Stimulated activated CD4-positive, alpha-beta T cell treated with anti-CD3 and anti-CD28 coated beads, TNF-alpha, amount 100 ng/mL, for 48 hours (primary cell): ENCODE results near the gene KLC4.

Experiments
- DNase-seq, 3 donors: peaks; one replicate each; pipeline ENCODE4 v3.0.0-alpha.2; 2020; ENCODE audit warnings: low read depth in 3 of 3

The KLC4 gene

DNA sequence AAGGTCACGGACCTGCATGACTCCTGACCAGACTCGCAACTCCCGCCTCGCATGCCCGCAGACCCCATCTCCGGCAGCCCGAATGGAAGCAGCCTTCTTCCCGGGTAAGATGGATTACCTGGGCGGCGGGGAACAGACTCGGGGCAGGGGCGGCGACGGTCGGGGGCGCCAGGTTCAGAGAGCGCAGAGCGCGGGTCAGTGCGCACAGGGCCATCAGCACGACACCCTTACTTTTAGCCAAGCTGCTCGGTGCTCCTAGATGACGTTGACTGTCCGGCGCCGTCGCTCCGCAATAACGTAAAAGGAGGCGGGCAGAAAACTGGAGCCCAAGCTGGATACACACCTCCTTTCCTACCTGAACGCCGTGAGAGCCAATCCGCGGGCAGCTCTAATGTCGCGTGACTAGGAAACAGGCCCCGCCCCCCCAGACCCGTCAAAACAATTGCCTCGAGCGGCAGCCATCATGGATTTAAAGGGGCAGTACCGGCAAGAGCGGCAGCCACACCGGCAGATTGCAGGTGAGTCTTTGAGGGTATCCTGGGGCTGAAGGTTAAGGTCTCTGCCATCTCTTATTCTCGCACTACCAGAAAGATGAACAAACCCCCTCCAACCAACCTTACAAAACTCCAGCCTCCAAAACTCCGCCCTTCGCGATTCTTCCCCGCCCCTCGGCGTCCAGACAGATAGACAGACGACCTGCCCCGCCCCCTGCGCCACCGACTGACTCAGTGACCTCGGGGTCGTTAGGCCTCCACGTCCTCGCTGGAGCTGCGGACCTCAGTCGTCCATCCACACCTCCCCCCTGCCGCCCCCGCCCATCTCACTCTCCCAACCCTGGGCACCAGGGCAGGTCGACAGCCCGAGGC is at the start of gene KLC4, which contains the start of gene MRPL2:
Gene KLC4 (plus strand): TSS at position 464 of the 866 bp plus-strand sequence. CDS start 1,705 bp downstream, outside the sequence.
Gene MRPL2 (minus strand): TSS at position 267 of the 866 bp plus-strand sequence. CDS start 53 bp downstream, at position 214.
- DNase-seq, result peak; percentile 96

DNA sequence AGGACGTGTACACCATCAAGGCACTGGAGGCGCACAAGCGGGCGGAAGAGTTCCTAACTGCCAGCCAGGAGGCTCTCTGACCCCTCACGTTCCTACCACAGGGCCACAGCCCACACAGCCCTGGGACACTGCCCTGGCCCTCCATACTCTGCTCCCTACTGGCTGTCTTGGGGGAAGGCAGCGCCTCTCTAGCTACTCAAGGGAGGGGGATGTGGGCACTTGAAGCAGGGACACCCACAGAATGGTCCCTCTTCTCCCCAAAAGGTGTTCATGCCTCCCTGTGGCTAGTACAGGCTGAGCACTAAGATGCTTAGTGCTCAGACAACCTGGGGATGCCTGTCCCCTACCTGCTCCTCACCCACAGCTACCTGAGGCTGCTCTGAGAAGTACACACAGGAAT is 48.2 kb upstream of the KLC4 start:
- DNase-seq, result no peak

DNA sequence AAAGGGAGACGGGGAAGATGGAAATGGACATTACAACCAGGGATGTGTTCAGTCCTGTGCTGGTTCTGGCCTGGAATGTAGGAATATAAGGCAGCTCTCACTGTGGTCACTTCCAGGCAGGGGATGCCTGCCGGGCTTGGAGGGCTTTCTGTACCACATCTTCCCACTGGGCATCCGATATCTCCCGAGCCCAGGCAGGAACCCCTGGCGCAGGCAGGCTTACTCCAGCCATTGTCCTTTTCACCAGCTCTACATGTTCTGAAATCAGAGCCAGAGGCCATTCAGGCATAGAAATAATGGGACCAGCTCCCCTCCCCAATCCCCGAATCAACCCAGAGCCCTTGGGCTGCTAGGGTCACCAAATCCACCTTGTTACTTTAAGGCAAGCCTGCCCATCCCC is 47.1 kb upstream of the KLC4 start:
- DNase-seq, result no peak

DNA sequence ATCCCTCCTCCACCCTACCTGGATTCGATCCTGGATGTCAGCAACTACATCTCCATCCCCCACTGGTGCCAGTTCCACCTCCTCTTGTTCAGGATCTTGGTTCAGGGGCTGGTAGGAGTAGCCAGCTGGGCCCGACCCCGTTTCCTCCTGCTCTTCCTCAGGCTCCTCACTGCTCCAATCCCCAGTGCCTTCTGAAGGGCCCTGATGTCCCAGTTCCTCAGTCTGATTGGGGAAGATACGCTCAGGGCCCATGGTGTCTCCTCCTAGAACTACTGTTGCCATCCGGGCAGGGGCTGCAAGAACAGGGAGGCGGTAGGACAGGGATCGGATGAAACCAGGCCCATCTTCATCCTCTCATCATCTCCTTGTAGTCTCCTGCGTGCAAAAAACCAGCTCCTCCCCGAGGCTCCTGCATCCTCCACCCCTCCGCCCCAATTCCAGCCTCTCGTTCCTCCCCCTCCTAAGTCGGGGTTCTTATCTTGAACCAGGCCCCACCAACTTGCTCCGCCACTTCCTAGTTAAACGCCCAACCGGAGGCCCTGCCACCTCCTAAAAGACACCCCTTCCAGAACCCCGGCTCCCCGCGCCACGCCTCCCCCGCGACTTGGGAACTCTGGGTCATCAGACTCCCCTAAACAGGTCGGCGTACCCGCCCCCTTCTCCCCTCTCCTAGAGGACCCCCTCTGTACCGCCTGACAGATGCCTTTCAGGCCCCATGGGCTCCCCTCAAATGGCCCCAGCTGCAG is 46.2 kb upstream of the KLC4 start:
- DNase-seq, result peak in 2 of 3 donors; percentile 23 to 36

DNA sequence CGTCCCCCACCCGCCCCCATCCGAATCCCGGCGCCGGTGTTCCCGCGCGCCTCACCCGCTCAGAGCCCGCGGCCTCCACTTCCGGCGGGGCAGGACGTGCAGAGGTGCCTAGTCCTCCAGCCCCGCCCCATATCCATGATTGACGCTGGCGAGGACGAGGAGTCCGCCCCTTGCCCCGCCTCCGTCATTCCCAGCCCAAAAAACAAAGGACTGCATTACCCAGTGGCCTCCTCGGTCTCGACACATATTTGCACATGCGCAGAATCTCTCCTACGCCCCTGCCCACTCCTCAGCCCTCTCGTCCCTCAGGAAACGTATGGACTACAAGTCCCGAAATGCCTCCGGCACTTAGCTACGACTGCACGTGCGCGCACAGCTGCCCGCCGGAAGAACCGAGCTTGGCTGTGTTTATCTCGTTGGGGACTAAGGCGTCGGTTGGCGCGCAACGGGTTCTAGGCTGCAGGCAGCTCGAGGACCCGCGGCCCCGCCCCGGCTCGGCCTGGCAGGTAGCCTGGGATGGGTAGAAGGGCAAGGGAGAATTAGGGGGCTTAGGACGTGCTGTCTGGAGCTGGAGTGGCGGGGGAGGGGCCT is 45.5 kb upstream of the KLC4 start, which contains the start of the genes KLHDC3 and MEA1:
Gene KLHDC3 (plus strand): TSS at position 407 of the 591 bp plus-strand sequence. CDS start 2,944 bp downstream, outside the sequence.
Gene MEA1 (minus strand): TSS at position 104 of the 591 bp plus-strand sequence. CDS start 133 bp downstream, outside the sequence.
- DNase-seq, result peak; percentile 98 to 99 (median 99)

DNA sequence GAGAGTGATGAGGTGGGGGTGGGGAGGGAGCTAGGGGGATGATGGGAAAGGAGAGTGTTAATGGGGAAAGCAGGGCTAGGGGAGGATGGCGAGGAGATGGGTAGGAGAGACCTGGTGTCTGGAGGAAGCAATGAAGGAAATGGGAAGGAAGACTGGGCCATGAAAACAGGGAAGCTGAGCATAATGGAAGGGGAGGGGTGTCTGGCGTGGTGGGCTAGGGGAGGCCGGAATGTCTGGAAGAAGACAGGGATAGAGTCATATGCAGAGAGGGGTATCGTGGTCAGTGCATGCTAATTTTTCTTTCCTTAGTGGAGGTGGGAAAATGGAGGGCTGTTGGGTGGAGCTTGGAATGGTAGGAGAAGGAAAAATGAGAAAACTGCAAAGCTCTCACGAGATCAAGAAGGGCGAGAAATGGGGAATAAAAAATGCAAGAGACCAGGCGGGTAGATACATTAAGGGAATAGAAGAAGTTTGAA is 45.0 kb upstream of the KLC4 start:
- DNase-seq, result no peak

DNA sequence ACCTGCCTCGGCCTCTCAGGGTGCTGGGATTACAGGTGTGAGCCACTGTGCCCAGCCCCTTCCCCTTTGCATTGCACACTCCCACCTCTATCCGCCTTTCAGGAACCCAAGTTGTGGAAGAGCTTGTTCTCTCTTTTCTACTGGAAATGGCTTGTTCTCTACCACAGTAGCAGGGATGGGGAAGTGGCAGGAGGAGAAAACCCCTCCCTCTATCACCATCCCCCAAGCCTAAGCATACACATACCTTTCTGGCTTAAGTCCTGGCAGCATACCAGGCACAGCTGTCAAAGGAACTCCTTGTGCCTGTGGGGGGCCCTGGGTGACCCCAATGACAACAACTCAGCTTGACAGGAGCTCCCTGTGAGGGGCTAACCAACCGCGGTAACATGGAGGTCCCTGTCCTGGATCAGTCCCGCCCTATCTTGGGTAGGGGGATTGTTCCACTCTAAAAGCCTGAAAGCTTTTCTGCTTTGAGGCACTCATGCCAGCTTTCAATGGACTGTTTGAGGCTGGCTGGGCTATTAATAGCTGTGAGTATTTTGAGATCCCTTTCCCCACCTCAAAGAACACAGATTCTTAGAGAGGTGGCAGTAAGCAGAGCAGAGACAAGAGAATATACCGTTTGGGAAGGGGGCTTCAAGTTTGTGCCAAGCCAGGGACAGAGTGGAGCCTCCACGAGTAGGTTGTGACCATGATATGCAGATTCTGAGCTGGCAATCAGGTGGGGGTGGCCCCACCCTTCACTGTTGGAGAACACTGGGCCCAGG is 43.1 kb upstream of the KLC4 start:
- no peak for DNase-seq

DNA sequence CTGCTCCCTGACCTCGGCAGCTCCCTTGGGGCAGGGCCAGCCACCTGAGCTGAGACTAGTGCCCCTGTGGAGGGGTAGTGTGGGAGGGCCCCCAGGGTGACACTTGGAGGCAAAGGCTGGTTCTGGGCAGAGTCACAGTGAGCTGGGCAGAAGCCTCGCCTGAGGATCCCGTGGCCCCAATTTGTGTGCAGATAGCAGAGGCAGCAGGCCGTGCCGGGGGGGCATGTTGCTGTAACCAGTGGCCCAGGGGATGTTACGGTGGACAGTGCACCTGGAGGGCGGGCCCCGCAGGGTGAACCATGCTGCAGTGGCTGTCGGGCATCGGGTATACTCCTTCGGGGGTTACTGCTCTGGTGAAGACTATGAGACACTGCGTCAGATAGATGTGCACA is 42.5 kb upstream of the KLC4 start:
- no peak for DNase-seq

DNA sequence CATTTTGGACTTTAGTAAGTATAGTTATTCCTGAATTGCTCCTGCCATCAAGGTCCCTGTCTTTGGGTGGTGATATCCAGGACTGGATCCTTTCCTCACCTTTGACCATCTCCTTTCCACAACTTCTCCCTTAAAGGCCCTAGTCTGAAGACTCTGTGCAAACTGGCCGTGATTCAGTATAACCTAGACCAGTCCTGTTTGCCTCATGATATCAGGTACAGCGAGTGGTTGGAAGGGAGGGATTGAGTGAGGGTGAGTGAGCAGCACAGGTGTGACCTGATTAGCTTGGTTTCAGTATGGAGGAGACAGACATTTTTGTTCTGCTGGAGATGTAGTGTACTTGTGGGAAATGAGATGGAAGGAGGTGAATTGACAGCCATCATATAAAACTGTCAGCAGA is 40.3 kb upstream of the KLC4 start:
- DNase-seq, result no peak

DNA sequence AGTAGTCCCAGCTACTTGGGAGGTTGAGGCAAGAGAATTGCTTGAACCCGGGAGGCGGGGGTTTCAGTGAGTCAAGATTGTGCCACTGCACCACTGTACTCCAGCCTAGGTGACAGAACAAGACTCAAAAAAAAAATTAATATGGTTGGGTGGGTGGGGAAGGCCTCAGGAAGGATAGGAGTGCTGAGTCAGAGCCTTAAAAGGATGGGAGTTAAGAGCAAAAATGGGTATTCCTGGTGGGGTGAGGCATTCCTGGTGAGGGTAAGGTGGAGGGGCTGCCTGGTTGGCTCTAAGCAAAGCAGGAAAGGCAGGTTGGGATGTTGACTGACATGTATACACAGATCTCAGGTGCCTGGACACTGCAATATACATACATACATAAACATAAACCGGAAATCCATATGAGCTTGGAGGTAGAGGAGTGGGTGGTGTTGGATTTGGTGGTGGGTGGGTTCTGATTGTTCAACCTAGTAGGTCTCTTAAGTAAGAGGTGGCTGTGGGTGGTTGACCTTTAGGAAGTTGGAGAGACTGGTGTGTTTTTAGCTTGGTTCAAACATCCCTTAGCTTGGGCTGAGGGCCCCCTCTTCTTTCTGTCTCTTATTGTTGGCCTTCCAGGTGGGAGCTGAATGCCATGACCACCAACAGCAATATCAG is 39.3 kb upstream of the KLC4 start:
- no peak for DNase-seq

DNA sequence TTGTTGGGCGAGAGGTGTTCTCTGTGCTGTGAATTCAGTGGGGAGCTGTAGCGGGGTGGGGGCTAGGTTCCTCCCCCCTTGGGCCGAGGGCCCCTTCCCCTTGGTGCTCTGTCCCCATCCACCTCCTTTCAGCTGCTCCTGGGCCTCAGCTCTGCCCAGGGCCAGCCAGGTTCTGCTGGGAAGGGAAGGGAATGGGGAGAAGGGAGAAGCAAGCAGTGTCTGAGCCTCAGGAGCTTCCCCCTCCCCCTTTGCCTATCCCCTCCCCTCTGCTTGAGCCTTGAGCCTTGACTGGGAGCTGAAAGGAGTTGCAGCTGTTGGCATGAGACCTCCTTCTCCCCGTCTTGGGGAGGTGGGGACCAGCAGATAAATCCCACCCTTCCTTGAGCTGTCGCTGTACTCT is 38.6 kb upstream of the KLC4 start:
- DNase-seq, result no peak

DNA sequence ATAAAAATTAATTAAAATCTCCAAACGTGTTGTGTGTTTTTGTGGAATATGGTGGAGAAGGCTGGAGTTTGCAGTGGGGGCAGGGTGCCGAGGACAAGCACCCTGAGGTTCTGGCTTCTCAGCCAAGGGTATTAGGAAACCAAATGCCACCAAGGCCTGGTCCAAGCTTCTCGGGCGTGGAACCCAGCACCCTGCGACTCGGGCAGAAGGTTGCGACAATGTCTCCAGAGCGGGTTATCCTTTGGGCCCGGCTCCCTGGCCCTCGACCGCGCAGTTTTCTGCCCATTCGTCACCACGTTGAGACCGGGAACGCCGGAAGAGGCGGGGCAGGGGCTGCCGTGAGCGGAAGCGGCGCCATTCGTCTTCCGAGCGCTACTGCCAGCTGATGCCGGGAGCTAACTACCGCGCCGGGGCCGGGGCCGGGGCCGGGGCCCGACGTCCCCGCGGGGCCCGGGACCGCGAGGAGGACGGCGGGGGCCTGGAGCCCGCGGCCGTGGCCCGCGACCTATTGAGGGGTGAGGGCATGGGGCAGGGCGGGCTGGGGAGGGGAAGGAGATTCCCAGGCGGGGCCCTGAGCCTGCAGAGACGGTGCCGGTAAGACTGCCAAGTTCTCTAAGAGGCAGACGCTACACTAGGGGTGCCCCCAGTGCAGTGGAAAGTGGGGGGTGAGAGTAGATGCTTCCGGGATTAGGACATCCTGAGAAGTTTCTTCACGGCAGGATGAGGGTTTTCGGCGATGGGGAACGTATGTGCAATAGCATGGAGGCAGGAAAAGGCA is 38.0 kb upstream of the KLC4 start, which contains the start of gene RRP36:
Gene RRP36 (plus strand): TSS at position 354 of the 778 bp plus-strand sequence. CDS start 32 bp downstream, at position 386.
- DNase-seq, result peak; percentile 56 to 70 (median 58)

DNA sequence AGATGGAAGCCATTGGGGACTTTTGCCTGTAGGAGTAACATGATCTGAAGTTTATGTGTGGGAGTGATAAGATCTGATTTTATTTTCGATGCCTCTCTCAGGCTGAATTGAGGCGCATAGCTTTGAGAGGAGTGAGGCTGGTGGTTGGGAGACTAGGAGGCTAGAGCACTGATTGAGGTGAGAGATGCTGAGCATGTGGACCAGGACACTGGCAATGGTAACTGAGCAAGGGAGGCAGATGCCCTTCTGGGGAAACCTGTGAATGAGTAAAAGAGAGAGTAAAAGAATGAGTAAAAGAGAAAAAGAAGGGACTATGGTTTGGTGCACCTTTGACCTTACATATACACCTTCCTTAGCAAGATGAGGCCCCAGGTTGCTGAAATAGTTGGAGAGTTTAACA is 35.0 kb upstream of the KLC4 start:
- no peak for DNase-seq

DNA sequence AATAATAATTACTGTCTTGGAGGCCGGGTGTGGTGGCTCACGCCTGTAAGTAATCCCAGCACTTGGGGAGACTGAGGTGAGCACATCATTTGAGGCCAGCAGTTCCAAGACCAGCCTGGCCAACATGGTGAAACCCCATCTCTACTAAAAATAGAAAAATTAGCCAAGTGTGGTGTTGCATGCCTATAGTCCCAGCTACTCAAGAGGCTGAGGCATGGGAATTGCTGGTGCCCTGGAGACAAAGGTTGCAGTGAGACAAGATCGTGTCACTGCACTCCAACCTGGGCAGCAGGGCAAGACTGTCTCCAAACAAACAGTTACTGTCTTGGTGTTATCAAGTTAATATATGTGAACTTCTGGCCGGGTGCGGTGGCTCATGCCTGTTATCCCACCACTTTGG is 33.1 kb upstream of the KLC4 start:
- no peak for DNase-seq

DNA sequence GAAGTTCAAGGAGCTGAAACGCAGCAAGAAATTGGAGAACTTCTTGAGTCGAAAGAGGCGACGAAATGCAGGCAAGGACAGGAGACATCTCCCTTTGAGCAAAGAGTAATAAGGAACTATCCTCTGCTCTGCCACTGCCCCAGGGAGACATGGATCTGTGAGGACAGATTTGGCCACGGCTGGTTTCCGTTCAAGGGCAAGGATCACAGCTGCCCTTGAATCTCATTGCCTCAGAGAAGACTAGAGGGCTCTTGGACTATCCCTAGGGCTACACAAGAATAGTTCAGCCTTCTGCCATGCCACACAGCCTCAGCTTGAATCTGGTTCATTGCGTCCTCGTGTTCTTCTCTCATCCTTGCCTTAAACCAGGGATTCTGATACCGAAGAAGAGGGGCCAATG is 30.3 kb upstream of the KLC4 start:
- no peak for DNase-seq

DNA sequence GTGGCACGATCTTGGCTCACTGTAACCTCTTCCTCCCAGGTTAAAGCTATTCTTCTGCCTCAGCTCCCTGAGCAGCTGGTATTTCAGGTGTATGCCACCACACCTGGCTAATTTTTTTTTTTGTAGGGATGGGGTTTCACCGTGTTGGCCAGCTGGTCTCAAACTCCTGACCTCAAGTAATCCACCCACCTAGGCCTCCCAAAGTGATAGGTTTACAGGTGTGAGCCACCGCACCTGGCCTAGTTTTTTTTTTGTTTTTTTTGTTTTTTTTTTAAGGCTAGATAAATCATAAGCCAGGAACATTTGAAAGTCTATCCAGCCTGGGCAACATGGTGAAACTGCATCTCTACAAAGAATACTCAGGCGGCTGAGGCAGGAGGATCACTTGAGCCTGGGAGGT is 27.1 kb upstream of the KLC4 start:
- DNase-seq, result no peak

DNA sequence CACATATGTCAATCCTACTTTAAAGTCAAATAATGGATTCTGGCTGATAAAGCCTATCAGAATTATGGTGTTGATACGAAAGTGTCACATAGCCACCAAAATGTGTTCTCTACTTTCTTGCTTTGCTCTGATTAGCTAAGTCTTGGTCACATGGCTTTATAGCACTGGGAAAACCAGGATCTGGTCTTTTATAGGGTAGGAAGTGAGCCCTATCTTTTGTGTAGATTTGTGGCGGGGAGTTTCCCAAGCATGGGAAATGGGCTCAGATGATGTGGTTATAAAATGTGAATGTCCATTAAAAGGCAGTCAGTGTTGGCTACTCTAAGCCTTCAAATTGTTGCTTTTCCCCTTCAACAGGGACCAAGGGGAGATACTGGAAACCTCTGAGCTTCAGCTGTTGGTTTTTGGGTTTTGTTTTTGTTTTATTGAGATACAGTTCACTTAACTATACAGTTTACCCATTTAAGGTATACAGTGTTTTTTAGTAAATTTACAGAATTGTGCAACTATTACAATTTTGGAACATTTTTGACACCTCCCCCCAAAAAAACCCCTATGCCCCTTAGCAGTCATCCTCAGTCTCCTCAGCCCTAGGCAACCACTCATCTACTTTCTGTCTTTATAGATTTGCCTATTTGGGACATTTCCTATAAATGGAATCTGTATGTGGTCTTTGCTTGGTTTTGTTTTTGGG is 25.8 kb upstream of the KLC4 start:
- DNase-seq, result no peak

DNA sequence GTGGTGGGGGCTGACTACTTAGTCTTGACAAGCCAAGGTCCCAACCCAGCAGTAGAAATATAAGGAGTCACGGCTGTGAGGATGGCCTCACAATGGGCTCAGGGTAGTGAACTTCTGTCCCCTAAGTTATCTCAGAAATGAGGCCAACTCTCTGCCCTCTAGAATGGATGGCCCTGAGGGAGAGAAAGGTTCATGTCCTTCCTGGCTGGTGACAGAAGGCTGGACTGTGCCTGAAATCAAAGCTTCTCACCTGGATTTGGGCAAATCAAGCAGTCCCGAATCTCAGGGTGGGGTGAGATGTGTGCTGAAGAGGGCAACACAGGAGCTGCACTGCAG is 25.3 kb upstream of the KLC4 start:
- no peak for DNase-seq

DNA sequence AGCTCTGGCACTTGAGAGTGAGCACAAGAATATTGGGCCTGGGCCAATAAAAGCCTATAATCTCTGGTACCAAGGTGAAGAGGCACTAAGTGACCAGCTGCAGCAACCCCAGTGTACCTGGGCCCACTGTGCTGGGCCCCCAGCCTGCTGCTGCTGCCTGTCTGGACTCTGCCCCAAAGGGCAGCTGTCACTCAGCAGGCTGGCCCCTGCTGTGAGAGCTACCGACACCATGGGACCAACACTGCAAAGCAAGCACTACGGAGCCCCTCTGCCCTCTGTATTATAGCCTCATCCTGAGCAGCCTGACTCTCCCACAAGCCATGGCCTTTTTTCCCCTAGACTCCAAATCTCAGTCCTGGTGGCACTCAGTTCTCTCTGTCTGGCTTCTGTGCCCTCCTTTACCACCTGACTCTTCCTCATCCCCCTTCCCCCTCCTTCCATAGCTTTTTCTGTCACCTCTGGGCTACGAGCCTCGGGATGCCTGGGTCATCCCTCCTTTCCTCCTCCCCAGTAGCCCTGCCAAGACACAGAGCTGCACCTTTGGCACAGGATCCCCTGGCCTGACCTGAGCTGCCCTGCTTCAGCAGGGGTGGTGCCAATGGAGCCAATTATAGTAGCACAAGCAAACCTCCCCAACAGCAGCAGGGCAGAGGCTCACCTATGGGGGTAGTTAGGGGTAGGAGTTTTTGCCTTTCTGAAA is 23.8 kb upstream of the KLC4 start:
- no peak for DNase-seq
